CD8-positive, alpha-beta memory T cell (primary cell): ENCODE measurements around the gene TBCE. TPM values are rescaled to one million over a fixed set of nuclear protein-coding genes. Genes with fewer than 3 reads are reported as not detected.

Experiments used
- CTCF ChIA-PET: fragments of 350-600 bp; sonication (Branson Sonifier 250); formaldehyde crosslinking; loops from one replicate; lab custom pipeline; 2021; ENCODE audit warnings: antibody characterized with exemption; lab: Charles Lee
- POLR2A ChIA-PET: fragments of 350-600 bp; sonication (Branson Sonifier 250); formaldehyde crosslinking; loops from one replicate; lab custom pipeline; 2021; ENCODE audit warnings: antibody characterized with exemption; lab: Charles Lee
- DNase-seq, 5 donors: peaks; one replicate each; pipeline versions ENCODE4 v3.0.0 to v3.0.0-alpha.2; 2020 to 2022; ENCODE audit warnings: mixed read lengths in 1 of 5
- H3K27ac ChIP-seq: one replicate; pipeline ENCODE4 v1.7.0; 2013; ENCODE audit warnings: low read depth, mild to moderate bottlenecking, low read length, moderate library complexity
- H3K27me3 ChIP-seq: 2 replicates; pipeline ENCODE4 v1.7.0; 2013; ENCODE audit warnings: low read length, mild to moderate bottlenecking; ENCODE audit not compliant: insufficient read depth, poor library complexity, severe bottlenecking
- H3K36me3 ChIP-seq: 2 replicates; pipeline ENCODE4 v1.7.0; 2013; ENCODE audit warnings: mild to moderate bottlenecking, low read length, moderate library complexity; ENCODE audit not compliant: insufficient read depth
- H3K4me1 ChIP-seq: 2 replicates; pipeline ENCODE4 v1.7.0; 2013; ENCODE audit warnings: mild to moderate bottlenecking, low read length, moderate library complexity; ENCODE audit not compliant: insufficient read depth
- H3K4me3 ChIP-seq: 2 replicates; pipeline ENCODE4 v1.7.0; 2013; ENCODE audit warnings: mild to moderate bottlenecking, low read length
- H3K9me3 ChIP-seq: 2 replicates; pipeline ENCODE4 v1.7.0; 2013; ENCODE audit warnings: mild to moderate bottlenecking, low read length
- H3K27ac Mint-ChIP-seq, 8 donors: one replicate each; pipeline ENCODE4 v1.8.0; 2020 to 2021; ENCODE audit warnings: mixed read lengths in 8 of 8, mild to moderate bottlenecking in 6 of 8, inconsistent platforms in 3 of 8, moderate library complexity in 3 of 8
- H3K27me3 Mint-ChIP-seq, 2 donors: one replicate each; pipeline ENCODE4 v1.8.0; 2020 to 2021; ENCODE audit warnings: mixed read lengths in 2 of 2, mild to moderate bottlenecking in 1 of 2, moderate library complexity in 1 of 2
- H3K36me3 Mint-ChIP-seq, 3 donors: one replicate each; pipeline ENCODE4 v1.8.0; 2020 to 2021; ENCODE audit warnings: mixed read lengths in 3 of 3, inconsistent platforms in 1 of 3, mild to moderate bottlenecking in 1 of 3
- H3K4me1 Mint-ChIP-seq, 3 donors: one replicate each; pipeline ENCODE4 v1.8.0; 2020 to 2021; ENCODE audit warnings: mixed read lengths in 3 of 3, inconsistent platforms in 1 of 3, mild to moderate bottlenecking in 1 of 3
- H3K4me3 Mint-ChIP-seq, 7 donors: one replicate each; pipeline ENCODE4 v1.8.0; 2020 to 2021; ENCODE audit warnings: mixed read lengths in 7 of 7, mild to moderate bottlenecking in 6 of 7, moderate library complexity in 4 of 7, inconsistent platforms in 2 of 7
- H3K9me3 Mint-ChIP-seq, 5 donors: one replicate each; pipeline ENCODE4 v1.8.0; 2020 to 2022; ENCODE audit warnings: mixed read lengths in 5 of 5, mild to moderate bottlenecking in 3 of 5, moderate library complexity in 2 of 5, inconsistent platforms in 1 of 5
- polyA plus RNA-seq: library from polyadenylated mRNA; unstranded; fragments of 300-500 nt; fragmentation: Illumina TruSeq; gene quantifications from one replicate; pipeline ENCODE4 v1.2.3, GENCODE V29; 2021
- total RNA-seq, 2 experiments: library from RNA; stranded (reverse); gene quantifications; one replicate each; pipeline ENCODE4 v1.2.3, GENCODE V29; 2021

TBCE gene
- total and polyA plus RNA-seq, 3 experiments from 2014 or later, result 15.5 to 25.7 (median 19.4) TPM

- peaks cover 5 to 32% (median 12%) of the 10 kb centered on the region in 3 donors for H3K36me3 Mint-ChIP-seq
- POLR2A ChIA-PET, result no interaction called here
- H3K27ac Mint-ChIP-seq, result no peak overlapping the region
- no peaks in the 10 kb centered on the region for H3K4me1 ChIP-seq
- H3K4me1 Mint-ChIP-seq, result no peaks in the 10 kb centered on the region
- no peak overlapping the region for H3K4me3 ChIP-seq
- no peak overlapping the region for H3K27ac ChIP-seq
- H3K9me3 ChIP-seq, result no peaks in the 10 kb centered on the region
- H3K27me3 Mint-ChIP-seq, result no peaks in the 10 kb centered on the region
- DNase-seq, result no peak
- H3K36me3 ChIP-seq, result no peaks in the 10 kb centered on the region
- H3K27me3 ChIP-seq, result no peaks in the 10 kb centered on the region
- H3K9me3 Mint-ChIP-seq, result no peaks in the 10 kb centered on the region
- CTCF ChIA-PET, result no interaction called here
- no peak overlapping the region for H3K4me3 Mint-ChIP-seq
Observed at GRCh38 chr1:235473806-235474205, 106.6 kb downstream of the TBCE start.

GRCh38 chr1:235483090-235483489 is 115.9 kb downstream of the TBCE start:
- no peak overlapping the region for H3K4me3 ChIP-seq
- no peak overlapping the region for H3K27ac ChIP-seq
- Mint-ChIP-seq H3K4me1 (no peaks in the 10 kb centered on the region), H3K27ac (no peak overlapping the region), H3K36me3 (peaks cover 28 to 56% (median 30%) of the 10 kb centered on the region in 3 donors), H3K27me3 (no peaks in the 10 kb centered on the region), H3K9me3 (peaks cover 0 to 9% (median 0%) of the 10 kb centered on the region in 5 donors), H3K4me3 (no peak overlapping the region)
- H3K27me3 ChIP-seq, result no peaks in the 10 kb centered on the region
- peaks cover 4% of the 10 kb centered on the region for H3K36me3 ChIP-seq
- ChIA-PET POLR2A (no interaction called here), CTCF (no interaction called here)
- H3K9me3 ChIP-seq, result no peaks in the 10 kb centered on the region
- H3K4me1 ChIP-seq, result no peaks in the 10 kb centered on the region
- DNase-seq, result no peak

- no peaks in the 10 kb centered on the region for H3K36me3 ChIP-seq
- no peak overlapping the region for H3K27ac ChIP-seq
- ChIA-PET CTCF (interaction anchor here (0.6 kb wide), 1 partner anchor 9 kb away, joined by 3 read pairs; no protein-coding TSS in a partner anchor), POLR2A (no interaction called here)
- H3K4me3 ChIP-seq, result no peak overlapping the region
- H3K4me1 ChIP-seq, result no peaks in the 10 kb centered on the region
- Mint-ChIP-seq H3K4me3 (no peak overlapping the region), H3K27me3 (no peaks in the 10 kb centered on the region), H3K9me3 (peaks cover 0 to 9% (median 0%) of the 10 kb centered on the region in 5 donors), H3K4me1 (no peaks in the 10 kb centered on the region), H3K27ac (no peak overlapping the region), H3K36me3 (peaks cover 15 to 42% (median 21%) of the 10 kb centered on the region in 3 donors)
- H3K27me3 ChIP-seq, result no peaks in the 10 kb centered on the region
- no peak for DNase-seq
- H3K9me3 ChIP-seq, result no peaks in the 10 kb centered on the region
Observed at GRCh38 chr1:235485558-235485957, 118.3 kb downstream of the TBCE start.

- DNase-seq, result no peak
- Histone ChIP-seq H3K4me3 (no peak overlapping the region), H3K4me1 (no peaks in the 10 kb centered on the region), H3K27ac (no peak overlapping the region), H3K9me3 (no peaks in the 10 kb centered on the region), H3K36me3 (no peaks in the 10 kb centered on the region), H3K27me3 (no peaks in the 10 kb centered on the region)
- ChIA-PET CTCF (no interaction called here), POLR2A (no interaction called here)
- Mint-ChIP-seq H3K27ac (no peak overlapping the region), H3K4me1 (no peaks in the 10 kb centered on the region), H3K27me3 (no peaks in the 10 kb centered on the region), H3K36me3 (peaks cover 15 to 39% (median 20%) of the 10 kb centered on the region in 3 donors), H3K9me3 (peaks cover 0 to 9% (median 0%) of the 10 kb centered on the region in 5 donors), H3K4me3 (no peak overlapping the region)
Observed at GRCh38 chr1:235486321-235486720, 119.1 kb downstream of the TBCE start.

- no peaks in the 10 kb centered on the region for H3K9me3 Mint-ChIP-seq
- no peaks in the 10 kb centered on the region for H3K27me3 Mint-ChIP-seq
- Histone ChIP-seq H3K4me1 (peaks cover 6% of the 10 kb centered on the region), H3K9me3 (no peaks in the 10 kb centered on the region), H3K36me3 (no peaks in the 10 kb centered on the region), H3K4me3 (no peak overlapping the region), H3K27ac (no peak overlapping the region), H3K27me3 (no peaks in the 10 kb centered on the region)
- peaks cover 10 to 15% (median 10%) of the 10 kb centered on the region in 3 donors for H3K4me1 Mint-ChIP-seq
- DNase-seq, result no peak
- ChIA-PET CTCF (no interaction called here), POLR2A (no interaction called here)
- H3K4me3 Mint-ChIP-seq, result no peak overlapping the region
- H3K36me3 Mint-ChIP-seq, result peaks cover 10 to 43% (median 13%) of the 10 kb centered on the region in 3 donors
- no peak overlapping the region for H3K27ac Mint-ChIP-seq
Observed at GRCh38 chr1:235491644-235492043, 124.4 kb downstream of the TBCE start.

GRCh38 chr1:235494531-235494930 is 127.3 kb downstream of the TBCE start:
- Mint-ChIP-seq H3K36me3 (peaks cover 10 to 35% (median 13%) of the 10 kb centered on the region in 3 donors), H3K9me3 (no peaks in the 10 kb centered on the region), H3K27me3 (no peaks in the 10 kb centered on the region), H3K4me3 (peak overlapping the region in 1 of 7 donors; percentile 9), H3K4me1 (peaks cover 10 to 15% (median 10%) of the 10 kb centered on the region in 3 donors), H3K27ac (no peak overlapping the region)
- DNase-seq, result no peak
- ChIA-PET CTCF (interaction anchor here (0.8 to 2.5 kb wide), 2 partner anchors 9 to 10 kb away, joined by 3 to 19 read pairs; partner anchors contain the start of gene B3GALNT2), POLR2A (no interaction called here)
- no peaks in the 10 kb centered on the region for H3K9me3 ChIP-seq
- H3K4me3 ChIP-seq, result no peak overlapping the region
- no peaks in the 10 kb centered on the region for H3K36me3 ChIP-seq
- H3K27ac ChIP-seq, result no peak overlapping the region
- H3K4me1 ChIP-seq, result peaks cover 6% of the 10 kb centered on the region
- no peaks in the 10 kb centered on the region for H3K27me3 ChIP-seq

- POLR2A ChIA-PET, result no interaction called here
- peaks cover 10 to 15% (median 10%) of the 10 kb centered on the region in 3 donors for H3K4me1 Mint-ChIP-seq
- CTCF ChIA-PET, result interaction anchor here (2.5 kb wide), 1 partner anchor 9 kb away, joined by 19 read pairs; the partner anchor contains the start of gene B3GALNT2
Observed at GRCh38 chr1:235495030-235495429, 127.8 kb downstream of the TBCE start.

GRCh38 chr1:235495551-235495950 is 128.3 kb downstream of the TBCE start:
- Mint-ChIP-seq H3K27me3 (no peaks in the 10 kb centered on the region), H3K27ac (no peak overlapping the region), H3K4me1 (peaks cover 10 to 17% (median 10%) of the 10 kb centered on the region in 3 donors), H3K4me3 (no peak overlapping the region), H3K36me3 (peaks cover 8 to 33% (median 13%) of the 10 kb centered on the region in 3 donors), H3K9me3 (no peaks in the 10 kb centered on the region)
- no peaks in the 10 kb centered on the region for H3K36me3 ChIP-seq
- no peak overlapping the region for H3K27ac ChIP-seq
- DNase-seq, result no peak
- H3K9me3 ChIP-seq, result no peaks in the 10 kb centered on the region
- POLR2A ChIA-PET, result no interaction called here
- H3K4me3 ChIP-seq, result no peak overlapping the region
- peaks cover 6% of the 10 kb centered on the region for H3K4me1 ChIP-seq
- CTCF ChIA-PET, result interaction anchor here (2.5 kb wide), 1 partner anchor 9 kb away, joined by 19 read pairs; the partner anchor contains the start of gene B3GALNT2
- no peaks in the 10 kb centered on the region for H3K27me3 ChIP-seq

More at GRCh38 chr1:235495030-235495429, 127.8 kb downstream of the TBCE start:
- H3K9me3 ChIP-seq, result no peaks in the 10 kb centered on the region
- no peak overlapping the region for H3K4me3 ChIP-seq
- H3K36me3 Mint-ChIP-seq, result peaks cover 8 to 33% (median 13%) of the 10 kb centered on the region in 3 donors
- H3K27ac ChIP-seq, result no peak overlapping the region
- peaks cover 6% of the 10 kb centered on the region for H3K4me1 ChIP-seq
- H3K36me3 ChIP-seq, result no peaks in the 10 kb centered on the region
- no peak for DNase-seq
- no peak overlapping the region for H3K4me3 Mint-ChIP-seq
- no peaks in the 10 kb centered on the region for H3K27me3 ChIP-seq
- H3K27ac Mint-ChIP-seq, result no peak overlapping the region
- no peaks in the 10 kb centered on the region for H3K27me3 Mint-ChIP-seq
- H3K9me3 Mint-ChIP-seq, result no peaks in the 10 kb centered on the region
